Measurements from ENCODE around the gene CBX5. TPM values are rescaled to one million over a fixed set of nuclear protein-coding genes. Genes with fewer than 3 reads are reported as not detected.

The CBX5 gene
- total RNA-seq, 1 donor from 2014 or later: 288 TPM

DNA sequence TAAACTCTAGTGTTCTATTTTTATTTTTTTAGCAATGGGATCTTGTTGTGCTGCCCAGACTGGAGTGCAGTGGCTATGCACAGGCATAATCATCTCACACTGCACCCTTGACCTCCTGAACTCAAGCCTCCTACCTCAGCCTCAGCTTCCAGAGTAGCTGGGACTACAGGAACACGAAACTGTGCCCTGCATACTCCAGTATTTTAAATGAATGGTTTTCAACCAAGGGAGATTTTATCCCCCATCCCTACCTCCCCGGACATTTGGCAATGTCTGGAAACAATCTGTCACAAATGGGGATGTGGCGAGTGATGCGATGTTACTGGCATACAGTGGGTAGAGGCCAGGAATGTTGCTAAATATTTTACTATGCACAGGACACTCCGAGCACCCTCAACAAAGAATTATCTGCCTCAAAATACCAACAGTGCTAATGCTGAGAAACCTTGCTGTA lies 2.1 kb downstream of the CBX5 start:
- Histone ChIP-seq H4K20me1 (ENCODE audit: low read depth) (peaks cover 85% of the 10 kb centered on the region), H3K4me2 (peak overlapping the region; percentile 98), H3K36me3 (peaks cover 25% of the 10 kb centered on the region), H3K9ac (peak overlapping the region; percentile 92), H2AFZ (replicated peaks) (no peak overlapping the region), H3K79me2 (ENCODE audit: low read depth) (peaks cover 90% of the 10 kb centered on the region), H3K9me3 (ENCODE audit: low read depth) (no peaks in the 10 kb centered on the region), H3K27me3 (no peaks in the 10 kb centered on the region), H3K27ac (no peak overlapping the region), H3F3A (ENCODE audit: low read depth) (peaks cover 62% of the 10 kb centered on the region), H3K4me1 (peaks cover 32% of the 10 kb centered on the region), H3K4me3 (peak overlapping the region; percentile 88)
- Mint-ChIP-seq H3K27me3 (ENCODE audit: insufficient read depth, low read depth) (peaks cover 3% of the 10 kb centered on the region), H3K36me3 (peaks cover 26% of the 10 kb centered on the region), H3K27ac (peak overlapping the region; percentile 61), H3K4me3 (no peak overlapping the region), H3K4me1 (peaks cover 46% of the 10 kb centered on the region), H3K9me3 (no peaks in the 10 kb centered on the region)
- DNase-seq (ENCODE audit: low spot score): no peak
- no peak for TF ChIP-seq EZH2 (IDR thresholded peaks at IDR 0.05)
- no peak for TF ChIP-seq EZH2phosphoT487 (IDR thresholded peaks at IDR 0.05)

DNA sequence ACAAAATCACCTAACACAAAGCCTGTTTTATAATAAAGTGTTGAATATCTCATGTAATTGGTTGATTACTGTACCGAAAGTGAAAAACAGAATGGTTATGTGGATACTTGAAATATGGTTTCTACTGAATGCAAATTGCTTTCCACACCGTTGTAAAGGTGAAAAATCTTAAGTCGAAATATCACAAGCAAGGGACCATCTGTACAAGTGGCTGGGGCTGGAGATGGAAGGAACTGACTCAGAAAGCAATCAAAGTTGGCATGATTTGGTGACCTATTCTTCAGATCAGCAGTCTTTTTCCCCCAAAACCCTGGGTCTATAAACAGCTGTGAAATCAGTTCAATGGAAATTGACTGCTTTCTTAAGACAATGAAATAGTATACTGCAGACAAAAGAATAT lies 3.6 kb downstream of the CBX5 start:
- peaks cover 19% of the 10 kb centered on the region for H3K36me3 ChIP-seq
- peak overlapping the region; percentile 46 for H3K4me3 Mint-ChIP-seq
- no peak for DNase-seq (ENCODE audit: low spot score)
- no peaks in the 10 kb centered on the region for H3K27me3 ChIP-seq
- no peaks in the 10 kb centered on the region for H3K9me3 Mint-ChIP-seq
- H3K4me1 Mint-ChIP-seq: peaks cover 32% of the 10 kb centered on the region
- peak overlapping the region; percentile 2 for H3K4me3 ChIP-seq
- H3K27ac ChIP-seq: peak overlapping the region; percentile 23
- peaks cover 25% of the 10 kb centered on the region for H3K4me1 ChIP-seq
- H3K36me3 Mint-ChIP-seq: peaks cover 29% of the 10 kb centered on the region
- peak overlapping the region; percentile 98 for H3K4me2 ChIP-seq
- TF ChIP-seq, protein P1, sequence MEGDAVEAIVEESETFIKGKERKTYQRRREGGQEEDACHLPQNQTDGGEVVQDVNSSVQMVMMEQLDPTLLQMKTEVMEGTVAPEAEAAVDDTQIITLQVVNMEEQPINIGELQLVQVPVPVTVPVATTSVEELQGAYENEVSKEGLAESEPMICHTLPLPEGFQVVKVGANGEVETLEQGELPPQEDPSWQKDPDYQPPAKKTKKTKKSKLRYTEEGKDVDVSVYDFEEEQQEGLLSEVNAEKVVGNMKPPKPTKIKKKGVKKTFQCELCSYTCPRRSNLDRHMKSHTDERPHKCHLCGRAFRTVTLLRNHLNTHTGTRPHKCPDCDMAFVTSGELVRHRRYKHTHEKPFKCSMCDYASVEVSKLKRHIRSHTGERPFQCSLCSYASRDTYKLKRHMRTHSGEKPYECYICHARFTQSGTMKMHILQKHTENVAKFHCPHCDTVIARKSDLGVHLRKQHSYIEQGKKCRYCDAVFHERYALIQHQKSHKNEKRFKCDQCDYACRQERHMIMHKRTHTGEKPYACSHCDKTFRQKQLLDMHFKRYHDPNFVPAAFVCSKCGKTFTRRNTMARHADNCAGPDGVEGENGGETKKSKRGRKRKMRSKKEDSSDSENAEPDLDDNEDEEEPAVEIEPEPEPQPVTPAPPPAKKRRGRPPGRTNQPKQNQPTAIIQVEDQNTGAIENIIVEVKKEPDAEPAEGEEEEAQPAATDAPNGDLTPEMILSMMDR (IDR thresholded peaks at IDR 0.05): no peak
- TF ChIP-seq EZH2 (IDR thresholded peaks at IDR 0.05): no peak
- no peak for TF ChIP-seq EZH2phosphoT487 (IDR thresholded peaks at IDR 0.05)
- peaks cover 76% of the 10 kb centered on the region for H4K20me1 ChIP-seq (ENCODE audit: low read depth)
- peaks cover 90% of the 10 kb centered on the region for H3K79me2 ChIP-seq (ENCODE audit: low read depth)
- peaks cover 61% of the 10 kb centered on the region for H3F3A ChIP-seq (ENCODE audit: low read depth)
- H3K27ac Mint-ChIP-seq: no peak overlapping the region
- no peaks in the 10 kb centered on the region for H3K27me3 Mint-ChIP-seq (ENCODE audit: insufficient read depth, low read depth)
- H3K9ac ChIP-seq: no peak overlapping the region
- H3K9me3 ChIP-seq (ENCODE audit: low read depth): no peaks in the 10 kb centered on the region
- no peak overlapping the region for H2AFZ ChIP-seq (replicated peaks)

DNA sequence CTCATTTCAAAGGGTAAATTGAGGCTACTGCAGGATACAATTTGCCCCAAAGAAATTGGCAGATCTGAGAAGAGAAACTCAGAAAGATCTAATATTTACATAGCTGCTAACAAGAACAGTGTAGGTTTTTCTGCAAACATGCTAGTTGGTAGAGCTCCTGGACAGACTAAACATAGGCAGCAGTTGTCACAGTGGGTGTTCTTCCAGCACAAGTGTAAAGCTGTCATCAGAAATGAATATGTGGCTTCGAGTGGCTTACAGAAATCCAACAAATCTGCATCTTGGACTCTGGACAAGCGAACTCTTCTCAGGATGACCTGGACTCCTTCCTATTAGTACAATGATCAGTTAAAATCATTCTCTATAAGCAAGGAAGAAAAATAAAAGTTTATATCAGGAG lies 5.9 kb downstream of the CBX5 start:
- H3K4me3 Mint-ChIP-seq: no peak overlapping the region
- DNase-seq (ENCODE audit: low spot score): no peak

DNA sequence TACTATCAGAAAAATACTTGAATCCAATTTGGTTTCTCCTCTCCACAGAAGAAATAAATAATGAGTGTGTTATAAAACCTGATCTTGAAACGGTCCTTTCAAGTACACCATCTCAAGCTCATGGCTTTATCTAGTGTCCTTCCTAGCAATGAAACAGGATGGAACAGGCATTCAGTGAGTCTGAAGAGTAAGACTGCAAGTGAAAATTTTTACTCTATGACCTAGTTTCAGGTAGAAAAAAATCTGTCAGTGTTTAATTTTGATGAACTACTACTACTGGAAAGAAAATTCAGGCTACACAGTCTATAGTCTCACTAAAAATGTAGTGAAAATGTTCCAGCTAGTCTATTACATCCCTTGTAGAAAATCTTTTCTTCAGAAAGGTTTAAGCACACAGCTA lies 7.7 kb downstream of the CBX5 start:
- Histone ChIP-seq H3K9me3 (ENCODE audit: low read depth) (no peaks in the 10 kb centered on the region), H3K79me2 (ENCODE audit: low read depth) (peaks cover 100% of the 10 kb centered on the region), H3F3A (ENCODE audit: low read depth) (peaks cover 48% of the 10 kb centered on the region), H3K4me1 (peaks cover 10% of the 10 kb centered on the region), H3K27ac (peak overlapping the region; percentile 12), H4K20me1 (ENCODE audit: low read depth) (peaks cover 48% of the 10 kb centered on the region), H2AFZ (replicated peaks) (no peak overlapping the region), H3K27me3 (no peaks in the 10 kb centered on the region), H3K4me2 (no peak overlapping the region), H3K4me3 (no peak overlapping the region), H3K36me3 (peaks cover 22% of the 10 kb centered on the region), H3K9ac (no peak overlapping the region)
- peaks cover 22% of the 10 kb centered on the region for H3K4me1 Mint-ChIP-seq
- H3K36me3 Mint-ChIP-seq: peaks cover 32% of the 10 kb centered on the region
- DNase-seq (ENCODE audit: low spot score): no peak
- no peaks in the 10 kb centered on the region for H3K9me3 Mint-ChIP-seq
- H3K4me3 Mint-ChIP-seq: no peak overlapping the region
- TF ChIP-seq EZH2 (IDR thresholded peaks at IDR 0.05) (no peak), EZH2phosphoT487 (IDR thresholded peaks at IDR 0.05) (no peak)
- TF ChIP-seq, protein P1 (IDR thresholded peaks at IDR 0.05): no peak
- H3K27ac Mint-ChIP-seq: no peak overlapping the region
- H3K27me3 Mint-ChIP-seq (ENCODE audit: insufficient read depth, low read depth): peaks cover 3% of the 10 kb centered on the region

More for the DNA sequence above, 5.9 kb downstream of the CBX5 start:
- H3K9me3 ChIP-seq (ENCODE audit: low read depth): no peaks in the 10 kb centered on the region
- Mint-ChIP-seq H3K4me1 (peaks cover 30% of the 10 kb centered on the region), H3K27me3 (ENCODE audit: insufficient read depth, low read depth) (peaks cover 3% of the 10 kb centered on the region), H3K27ac (no peak overlapping the region), H3K9me3 (no peaks in the 10 kb centered on the region), H3K36me3 (peaks cover 33% of the 10 kb centered on the region)
- H3K79me2 ChIP-seq (ENCODE audit: low read depth): peaks cover 100% of the 10 kb centered on the region
- H3F3A ChIP-seq (ENCODE audit: low read depth): peaks cover 54% of the 10 kb centered on the region
- H2AFZ ChIP-seq (replicated peaks): no peak overlapping the region
- peaks cover 17% of the 10 kb centered on the region for H3K36me3 ChIP-seq
- peak overlapping the region; percentile 43 for H3K27ac ChIP-seq
- H3K4me1 ChIP-seq: peaks cover 25% of the 10 kb centered on the region
- no peaks in the 10 kb centered on the region for H3K27me3 ChIP-seq
- no peak overlapping the region for H3K4me2 ChIP-seq
- H3K9ac ChIP-seq: no peak overlapping the region
- H3K4me3 ChIP-seq: no peak overlapping the region
- H4K20me1 ChIP-seq (ENCODE audit: low read depth): peaks cover 65% of the 10 kb centered on the region
- TF ChIP-seq EZH2phosphoT487 (IDR thresholded peaks at IDR 0.05) (no peak), EZH2 (IDR thresholded peaks at IDR 0.05) (no peak)
- TF ChIP-seq, protein P1 (IDR thresholded peaks at IDR 0.05): no peak

Measured in neural progenitor cell (in vitro differentiated cells).